CD4-positive, alpha-beta T cell treated with Interleukin-12 subunit alpha and Interleukin-12 subunit beta, for 1 hour (primary cell): ENCODE measurements around the gene SPATA6L.

Source experiments
- DNase-seq: peaks from one replicate; pipeline ENCODE4 v3.0.0-alpha.2; 2020

The SPATA6L gene

DNA sequence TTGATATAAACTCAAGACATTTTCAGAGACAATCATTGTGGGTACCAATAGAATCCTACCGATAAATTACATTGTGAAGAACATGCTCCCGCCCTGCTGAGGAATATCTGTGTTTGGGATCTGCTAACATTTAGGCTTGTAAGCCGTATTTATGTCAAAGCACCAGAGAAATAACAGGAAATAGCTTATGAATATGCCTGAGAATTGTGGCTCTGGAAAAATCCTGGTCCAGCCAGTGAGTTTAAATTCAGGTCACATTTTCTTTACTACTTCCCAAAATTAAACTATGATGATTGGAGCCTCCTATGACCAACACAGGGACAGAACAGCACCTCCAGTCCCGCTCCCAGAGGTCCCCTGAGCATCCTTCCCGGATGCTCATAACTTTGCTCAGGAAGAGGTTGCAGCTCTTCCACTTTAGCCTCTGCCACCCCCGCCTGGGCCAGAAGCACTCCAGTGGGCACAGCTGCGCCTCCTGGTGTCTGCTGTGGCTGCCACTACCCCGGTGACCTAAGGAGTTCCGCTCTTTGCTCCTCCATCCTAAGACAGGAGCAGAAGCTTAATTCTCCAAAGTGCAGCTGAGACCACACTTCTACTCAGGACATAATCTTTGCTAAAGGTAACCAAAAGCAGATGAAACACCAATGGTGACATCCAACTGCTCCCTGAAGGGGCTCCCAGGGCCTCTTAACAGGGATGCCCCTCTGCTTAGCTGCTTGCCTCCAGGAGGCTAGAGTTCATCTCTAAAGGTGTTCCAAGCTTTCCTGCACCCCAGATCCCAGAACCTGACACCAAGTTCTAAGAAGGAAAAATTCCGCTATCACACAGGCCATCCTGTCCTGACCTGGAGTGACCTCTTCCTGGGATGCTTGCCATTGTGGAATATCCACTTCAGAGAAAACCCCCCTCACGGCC, 117.2 kb downstream of the SPATA6L start:
- DNase-seq = no peak
